GM12872 (cell line): ENCODE results near the gene COQ9.

ENCODE experiments used
- TF ChIP-seq, protein P1 (sequence below): IDR thresholded peaks from 3 replicates; pipeline ENCODE4 v1.5.1; 2011; ENCODE audit warnings: low read depth, mild to moderate bottlenecking, low read length, moderate library complexity; ENCODE audit not compliant: insufficient read depth

The COQ9 gene

DNA sequence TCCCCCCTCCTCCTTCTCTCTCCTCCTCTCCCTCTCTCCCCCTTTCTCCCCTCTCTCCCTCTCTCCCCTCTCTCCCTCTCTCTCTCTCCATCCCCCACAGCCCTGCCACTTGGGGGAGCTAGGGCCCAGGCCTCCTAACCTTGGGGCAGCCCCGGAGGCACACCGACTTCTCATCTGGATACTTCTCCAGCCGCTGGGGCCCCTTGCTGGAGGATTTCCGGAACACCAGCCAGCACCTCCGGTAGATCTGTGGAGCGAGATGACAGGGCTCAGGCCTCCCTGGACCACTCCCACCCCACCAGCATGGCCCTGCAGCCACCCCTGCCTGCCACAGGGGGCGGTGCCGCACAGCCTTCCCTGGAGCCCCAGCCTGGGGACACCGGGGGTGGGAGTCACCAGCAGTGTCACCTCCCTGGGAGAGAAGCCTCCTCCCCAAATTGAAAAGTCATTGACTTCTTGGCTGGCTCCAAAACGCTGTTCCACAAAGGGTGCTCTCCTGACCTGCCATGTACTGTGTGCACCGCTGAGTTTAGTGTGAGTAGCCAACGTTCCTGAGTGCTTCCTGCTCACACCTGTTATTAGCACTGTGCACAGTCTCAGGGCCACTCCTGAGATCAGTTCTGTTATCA lies 28.5 kb downstream of the COQ9 start:
- TF ChIP-seq, protein P1, sequence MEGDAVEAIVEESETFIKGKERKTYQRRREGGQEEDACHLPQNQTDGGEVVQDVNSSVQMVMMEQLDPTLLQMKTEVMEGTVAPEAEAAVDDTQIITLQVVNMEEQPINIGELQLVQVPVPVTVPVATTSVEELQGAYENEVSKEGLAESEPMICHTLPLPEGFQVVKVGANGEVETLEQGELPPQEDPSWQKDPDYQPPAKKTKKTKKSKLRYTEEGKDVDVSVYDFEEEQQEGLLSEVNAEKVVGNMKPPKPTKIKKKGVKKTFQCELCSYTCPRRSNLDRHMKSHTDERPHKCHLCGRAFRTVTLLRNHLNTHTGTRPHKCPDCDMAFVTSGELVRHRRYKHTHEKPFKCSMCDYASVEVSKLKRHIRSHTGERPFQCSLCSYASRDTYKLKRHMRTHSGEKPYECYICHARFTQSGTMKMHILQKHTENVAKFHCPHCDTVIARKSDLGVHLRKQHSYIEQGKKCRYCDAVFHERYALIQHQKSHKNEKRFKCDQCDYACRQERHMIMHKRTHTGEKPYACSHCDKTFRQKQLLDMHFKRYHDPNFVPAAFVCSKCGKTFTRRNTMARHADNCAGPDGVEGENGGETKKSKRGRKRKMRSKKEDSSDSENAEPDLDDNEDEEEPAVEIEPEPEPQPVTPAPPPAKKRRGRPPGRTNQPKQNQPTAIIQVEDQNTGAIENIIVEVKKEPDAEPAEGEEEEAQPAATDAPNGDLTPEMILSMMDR, result peak; percentile 69

DNA sequence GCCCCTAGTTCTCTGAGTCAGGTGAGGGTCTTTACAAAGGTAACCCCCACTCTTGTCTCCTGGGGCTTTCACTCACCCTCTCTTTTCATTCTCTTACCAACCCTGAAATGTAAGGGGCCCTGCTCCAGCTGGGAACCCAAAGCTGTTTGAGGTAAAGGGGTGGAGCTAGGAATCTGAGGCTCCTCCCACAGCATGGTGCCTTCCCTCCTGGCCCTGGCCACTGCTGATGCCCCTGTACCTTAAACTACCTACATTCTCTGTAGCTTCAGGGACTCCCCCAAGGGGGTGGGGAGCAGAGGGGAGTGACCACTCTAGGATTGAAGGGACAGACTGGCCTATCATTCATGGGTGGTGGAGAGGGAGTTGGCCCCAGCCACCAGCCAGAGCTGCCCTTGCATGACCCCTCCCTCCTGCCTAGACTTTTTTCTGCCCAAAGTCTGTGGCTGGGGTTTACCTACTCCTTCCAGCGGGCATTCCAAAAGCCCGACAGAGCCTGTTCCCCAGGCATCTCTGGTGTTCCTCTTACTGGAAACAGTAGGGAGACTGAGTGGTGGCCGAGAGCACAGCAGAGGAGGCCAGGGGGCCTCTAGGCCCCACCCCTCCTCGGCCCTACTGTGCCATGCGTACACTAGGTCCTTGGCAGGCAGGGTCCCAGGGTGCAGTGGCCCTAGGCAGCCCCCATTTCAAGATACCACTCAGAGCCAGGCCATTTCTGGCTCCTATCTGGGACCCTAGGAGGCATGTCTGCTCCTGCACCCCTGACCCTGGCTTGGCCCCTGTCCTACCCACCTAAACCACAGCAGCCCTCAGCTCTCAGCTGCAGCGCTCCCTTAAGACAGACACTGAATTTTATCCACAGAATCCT lies 29.5 kb downstream of the COQ9 start:
- TF ChIP-seq, protein P1, result no peak

DNA sequence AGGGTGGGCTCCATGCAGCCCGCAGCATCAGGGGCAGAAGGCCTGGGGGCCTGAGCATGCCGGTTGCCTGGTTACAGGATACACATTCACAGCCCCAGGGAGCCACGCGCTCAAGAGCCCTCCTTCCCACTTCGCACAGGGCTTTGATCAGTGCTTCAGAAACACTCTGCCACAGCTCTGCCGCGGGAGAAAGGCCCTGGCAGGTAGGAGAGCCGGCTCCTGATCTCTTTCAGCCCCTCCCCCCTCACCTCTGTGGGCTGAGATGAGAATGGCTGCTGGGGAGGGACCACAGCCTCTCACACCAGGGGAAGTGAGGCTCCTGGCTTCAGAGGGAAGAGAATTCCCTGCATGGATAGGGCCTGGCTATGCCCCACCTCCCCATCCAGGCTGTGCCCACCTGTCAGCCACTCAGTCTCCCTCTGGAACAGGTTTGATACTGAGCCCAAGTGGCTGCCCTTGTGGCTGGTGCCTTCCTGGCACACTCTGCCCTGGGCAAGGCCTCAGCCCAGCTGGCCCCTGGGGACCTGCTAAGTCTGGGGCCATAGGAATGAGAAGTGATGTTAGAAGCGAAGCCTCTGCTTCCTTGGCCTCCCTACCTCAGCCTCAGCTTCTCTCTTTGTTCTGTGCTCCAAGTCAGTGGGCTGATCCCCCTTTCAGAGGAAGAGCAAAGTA lies 30.4 kb downstream of the COQ9 start:
- TF ChIP-seq, protein P1, result no peak

GRCh38 chr16:57478396-57479204 lies 31.3 kb downstream of the COQ9 start:
- TF ChIP-seq, protein P1, result no peak

GRCh38 chr16:57479205-57479975 lies 32.1 kb downstream of the COQ9 start:
- TF ChIP-seq, protein P1, result no peak

GRCh38 chr16:57479976-57480753 lies 32.9 kb downstream of the COQ9 start:
- TF ChIP-seq, protein P1, result no peak
